ACC112 (cell line): ENCODE measurements around the gene REC8.

Experiments
- H2AFZ ChIP-seq: fragments of 200-600 bp; sonication (generic); one replicate; pipeline ENCODE4 v1.6.0; 2017; ENCODE audit warnings: antibody characterized with exemption, low read length; ENCODE audit not compliant: unreplicated experiment
- H3K27ac ChIP-seq: fragments of 200-600 bp; sonication (generic); 2 replicates; pipeline ENCODE4 v1.5.1; 2014; ENCODE audit warnings: low read depth, mild to moderate bottlenecking, antibody characterized with exemption, low read length, moderate library complexity
- H3K27me3 ChIP-seq: fragments of 200-600 bp; sonication (generic); 2 replicates; pipeline ENCODE4 v1.6.1; 2014; ENCODE audit warnings: mild to moderate bottlenecking, antibody characterized with exemption, low read length, moderate library complexity, mixed read lengths; ENCODE audit not compliant: insufficient read depth
- H3K36me3 ChIP-seq: fragments of 200-600 bp; sonication (generic); 2 replicates; pipeline ENCODE4 v1.6.1; 2016; ENCODE audit warnings: mild to moderate bottlenecking, antibody characterized with exemption, low read length, moderate library complexity, mixed read lengths; ENCODE audit not compliant: insufficient read depth
- H3K4me1 ChIP-seq: fragments of 200-600 bp; sonication (generic); one replicate; pipeline ENCODE4 v1.6.1; 2016; ENCODE audit warnings: low read length, mixed read lengths; ENCODE audit not compliant: insufficient read depth, unreplicated experiment, control insufficient read depth
- H3K4me3 ChIP-seq: fragments of 200-600 bp; sonication (generic); 2 replicates; pipeline ENCODE4 v1.5.1; 2014; ENCODE audit warnings: mild to moderate bottlenecking, low read depth, low read length
- H3K79me2 ChIP-seq: fragments of 200-600 bp; sonication (generic); one replicate; pipeline ENCODE4 v1.6.0; 2016; ENCODE audit warnings: low read length; ENCODE audit not compliant: control insufficient read depth, unreplicated experiment, insufficient read depth

Gene REC8

GRCh38 chr14:24160850-24161804 is 10.8 kb upstream of the REC8 start, which contains the start of gene IRF9:
TSS of gene IRF9 (plus strand) at chr14:24161265. CDS start at chr14:24162145, 880 bp downstream.
- Histone ChIP-seq H3K27ac (peak within 1 kb of the TSS; percentile 96), H3K4me1 (peaks cover 22% of the 10 kb centered on the region)

DNA sequence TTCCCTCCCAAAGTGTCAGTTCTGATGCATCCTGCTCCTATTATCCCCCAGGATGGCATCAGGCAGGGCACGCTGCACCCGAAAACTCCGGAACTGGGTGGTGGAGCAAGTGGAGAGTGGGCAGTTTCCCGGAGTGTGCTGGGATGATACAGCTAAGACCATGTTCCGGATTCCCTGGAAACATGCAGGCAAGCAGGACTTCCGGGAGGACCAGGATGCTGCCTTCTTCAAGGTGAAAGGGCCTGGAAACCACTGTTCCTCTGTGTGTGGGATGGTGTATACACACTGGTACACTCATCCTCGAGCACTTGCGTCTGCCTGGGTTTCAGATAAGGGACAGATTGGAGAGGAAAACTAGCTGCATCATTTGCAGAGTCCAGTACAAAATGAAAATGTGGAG is 9.8 kb upstream of the REC8 start:
- H3K27me3 ChIP-seq: no peaks in the 10 kb centered on the region
- H2AFZ ChIP-seq: no peak overlapping the region
- H3K27ac ChIP-seq: peak overlapping the region; percentile 96
- H3K4me1 ChIP-seq: peaks cover 22% of the 10 kb centered on the region
- H3K4me3 ChIP-seq: peak overlapping the region; percentile 91
- peaks cover 39% of the 10 kb centered on the region for H3K36me3 ChIP-seq
- H3K79me2 ChIP-seq: peaks cover 34% of the 10 kb centered on the region

More at GRCh38 chr14:24160850-24161804, 10.8 kb upstream of the REC8 start, which contains the start of gene IRF9:
- peaks cover 34% of the 10 kb centered on the region for H3K79me2 ChIP-seq
- H3K27me3 ChIP-seq: no peaks in the 10 kb centered on the region
- H2AFZ ChIP-seq: no peak within 1 kb of the TSS
- H3K36me3 ChIP-seq: peaks cover 33% of the 10 kb centered on the region
- peak within 1 kb of the TSS; percentile 91 for H3K4me3 ChIP-seq

- no peak overlapping the region for H2AFZ ChIP-seq
- H3K27ac ChIP-seq: no peak overlapping the region
- peaks cover 43% of the 10 kb centered on the region for H3K36me3 ChIP-seq
- no peak overlapping the region for H3K4me3 ChIP-seq
- H3K79me2 ChIP-seq: peaks cover 34% of the 10 kb centered on the region
- H3K4me1 ChIP-seq: peaks cover 22% of the 10 kb centered on the region
- H3K27me3 ChIP-seq: no peaks in the 10 kb centered on the region
These were observed 7.3 kb upstream of the REC8 start for GRCh38 chr14:24164518-24164991.

DNA sequence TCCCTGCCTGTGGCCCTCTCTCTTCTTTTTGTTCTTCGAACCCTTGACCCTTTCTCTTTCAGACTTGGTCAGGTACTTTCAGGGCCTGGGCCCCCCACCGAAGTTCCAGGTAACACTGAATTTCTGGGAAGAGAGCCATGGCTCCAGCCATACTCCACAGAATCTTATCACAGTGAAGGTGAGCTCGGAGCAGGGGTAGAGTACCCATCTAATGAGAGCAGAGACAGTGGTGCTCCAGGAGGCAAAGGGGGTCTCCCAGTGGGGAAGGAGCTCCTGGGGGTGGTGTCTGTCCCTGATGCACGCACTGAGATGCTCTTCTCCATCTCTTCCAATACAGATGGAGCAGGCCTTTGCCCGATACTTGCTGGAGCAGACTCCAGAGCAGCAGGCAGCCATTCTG is 6.1 kb upstream of the REC8 start:
- Histone ChIP-seq H3K79me2 (peaks cover 34% of the 10 kb centered on the region), H3K27ac (no peak overlapping the region), H3K27me3 (no peaks in the 10 kb centered on the region), H3K36me3 (peaks cover 48% of the 10 kb centered on the region), H3K4me3 (no peak overlapping the region), H3K4me1 (peaks cover 16% of the 10 kb centered on the region), H2AFZ (no peak overlapping the region)

DNA sequence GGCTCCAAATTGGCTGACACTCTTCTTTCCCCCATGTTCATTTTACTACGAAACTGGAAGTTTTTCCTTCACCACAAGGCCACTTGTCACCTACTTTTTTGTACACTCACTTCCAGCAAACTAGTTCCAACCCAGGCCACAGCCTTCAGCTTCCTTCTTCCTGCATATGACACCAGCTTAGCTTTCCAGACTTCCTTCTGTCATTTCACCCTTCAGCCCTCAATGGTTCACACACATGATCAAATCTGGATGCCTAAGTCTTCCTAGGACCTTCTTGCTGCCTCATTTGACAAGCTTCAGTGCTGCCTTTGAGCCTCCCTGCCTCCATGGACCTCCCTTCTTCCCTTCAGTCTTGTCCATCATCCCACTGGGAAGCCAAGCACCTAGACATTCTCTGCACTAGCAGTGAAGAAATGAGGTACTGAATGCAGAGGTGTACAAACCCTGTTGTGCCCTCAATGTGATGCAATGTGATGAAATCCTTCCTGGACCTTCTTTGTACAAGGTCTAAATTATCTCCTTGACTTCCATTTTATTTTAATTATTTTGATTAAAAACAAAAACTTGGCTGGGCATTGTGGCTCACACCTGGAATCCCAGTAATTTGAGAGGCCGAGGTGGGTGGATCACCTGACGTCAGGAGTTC is 4.3 kb upstream of the REC8 start:
- Histone ChIP-seq H3K4me3 (no peak overlapping the region), H3K4me1 (peaks cover 8% of the 10 kb centered on the region), H3K36me3 (peaks cover 53% of the 10 kb centered on the region), H2AFZ (no peak overlapping the region), H3K27me3 (no peaks in the 10 kb centered on the region), H3K27ac (no peak overlapping the region), H3K79me2 (peaks cover 19% of the 10 kb centered on the region)

DNA sequence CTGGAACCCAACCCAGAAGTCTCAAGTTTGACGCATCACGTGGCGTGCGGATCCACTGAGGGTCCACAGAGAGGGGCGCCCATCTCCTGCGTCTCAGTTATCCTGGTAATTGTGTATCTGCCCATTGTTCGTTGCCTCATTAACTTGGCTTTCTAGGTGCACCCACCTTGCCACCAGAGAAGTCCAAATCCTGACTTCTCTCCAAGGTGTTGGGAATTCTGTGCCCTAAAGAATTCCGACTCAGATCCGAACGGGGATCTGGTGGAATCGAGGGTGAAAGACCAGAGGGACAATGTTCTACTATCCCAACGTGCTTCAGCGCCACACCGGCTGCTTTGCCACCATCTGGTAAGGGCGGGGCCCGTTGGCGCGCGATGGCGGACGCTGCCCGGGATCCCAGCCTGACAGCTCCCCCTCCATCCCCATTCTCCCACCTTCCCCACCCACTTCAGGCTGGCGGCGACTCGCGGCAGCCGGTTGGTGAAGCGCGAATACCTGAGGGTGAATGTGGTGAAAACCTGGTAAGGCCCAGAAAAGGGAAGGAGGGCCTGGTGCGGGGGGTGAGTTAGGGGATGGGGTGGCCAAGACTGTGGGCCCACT is 481 bp downstream of the REC8 start:
- Histone ChIP-seq H3K4me1 (no peaks in the 10 kb centered on the region), H3K27me3 (no peaks in the 10 kb centered on the region), H3K79me2 (no peaks in the 10 kb centered on the region), H3K36me3 (peaks cover 36% of the 10 kb centered on the region), H2AFZ (no peak overlapping the region), H3K4me3 (no peak overlapping the region), H3K27ac (no peak overlapping the region)

DNA sequence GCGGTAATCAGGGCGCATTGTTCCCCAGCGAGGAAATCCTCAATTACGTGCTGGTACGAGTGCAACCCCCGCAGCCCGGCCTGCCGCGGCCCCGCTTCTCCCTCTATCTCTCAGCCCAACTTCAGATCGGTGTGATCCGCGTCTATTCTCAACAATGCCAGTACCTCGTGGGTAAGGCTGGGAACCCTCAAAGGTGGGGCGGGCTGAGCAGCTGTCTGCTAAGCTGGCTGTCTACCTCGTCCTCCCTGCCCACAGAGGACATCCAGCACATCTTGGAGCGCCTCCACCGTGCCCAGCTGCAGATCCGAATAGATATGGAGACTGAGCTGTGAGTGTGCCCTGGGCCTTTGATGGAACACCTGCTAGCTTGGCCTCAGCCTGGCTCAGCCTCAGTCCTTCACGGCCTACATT is 996 bp downstream of the REC8 start:
- Histone ChIP-seq H2AFZ (no peak overlapping the region), H3K4me3 (no peak overlapping the region), H3K4me1 (no peaks in the 10 kb centered on the region), H3K79me2 (no peaks in the 10 kb centered on the region), H3K27ac (no peak overlapping the region), H3K27me3 (no peaks in the 10 kb centered on the region), H3K36me3 (peaks cover 32% of the 10 kb centered on the region)

GRCh38 chr14:24176599-24176998 is 4.7 kb downstream of the REC8 start:
- H2AFZ ChIP-seq: no peak overlapping the region
- H3K27ac ChIP-seq: no peak overlapping the region
- H3K79me2 ChIP-seq: no peaks in the 10 kb centered on the region
- peaks cover 32% of the 10 kb centered on the region for H3K36me3 ChIP-seq
- no peaks in the 10 kb centered on the region for H3K27me3 ChIP-seq
- H3K4me3 ChIP-seq: no peak overlapping the region
- H3K4me1 ChIP-seq: no peaks in the 10 kb centered on the region

DNA sequence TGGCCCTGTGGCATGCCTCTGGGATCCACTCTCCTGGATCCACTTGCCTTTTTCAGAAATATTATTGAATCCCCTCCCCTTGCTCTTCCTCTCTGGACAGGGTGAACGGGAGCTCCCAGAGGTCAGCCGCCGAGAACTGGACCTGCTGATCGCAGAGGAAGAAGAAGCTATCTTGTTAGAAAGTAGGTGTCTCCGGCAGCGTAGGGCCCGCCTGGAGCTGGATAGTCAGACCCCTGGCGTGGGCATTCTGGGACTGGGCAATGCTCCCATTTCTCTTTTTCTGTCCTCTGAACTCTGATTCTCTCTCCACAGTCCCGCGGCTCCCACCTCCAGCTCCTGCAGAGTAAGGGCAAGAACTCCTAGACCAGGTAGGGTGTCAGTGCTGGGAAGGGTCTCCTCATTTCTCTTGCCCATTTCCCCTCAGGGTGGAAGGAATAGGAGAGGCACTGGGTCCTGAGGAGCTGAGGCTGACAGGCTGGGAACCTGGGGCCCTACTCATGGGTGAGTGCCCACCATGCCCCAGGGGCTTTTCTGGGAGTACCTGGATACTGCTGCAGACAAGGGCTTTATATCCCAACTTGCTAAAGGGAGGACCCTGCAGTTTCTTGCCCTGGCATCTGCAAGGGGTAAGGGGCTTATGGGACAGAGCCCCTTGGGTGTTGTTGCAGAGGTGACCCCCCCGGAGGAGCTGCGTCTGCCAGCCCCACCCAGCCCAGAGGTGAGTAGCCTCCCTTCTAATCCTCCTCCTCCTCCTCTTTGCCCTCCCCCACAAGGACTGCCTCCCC is 5.4 kb downstream of the REC8 start:
- Histone ChIP-seq H3K79me2 (no peaks in the 10 kb centered on the region), H3K36me3 (peaks cover 29% of the 10 kb centered on the region), H2AFZ (no peak overlapping the region), H3K4me3 (no peak overlapping the region), H3K4me1 (no peaks in the 10 kb centered on the region), H3K27ac (no peak overlapping the region), H3K27me3 (no peaks in the 10 kb centered on the region)

GRCh38 chr14:24177891-24178290 is 6.0 kb downstream of the REC8 start:
- H3K4me1 ChIP-seq: no peaks in the 10 kb centered on the region
- H3K36me3 ChIP-seq: peaks cover 25% of the 10 kb centered on the region
- no peaks in the 10 kb centered on the region for H3K27me3 ChIP-seq
- no peak overlapping the region for H3K27ac ChIP-seq
- no peak overlapping the region for H2AFZ ChIP-seq
- no peak overlapping the region for H3K4me3 ChIP-seq
- H3K79me2 ChIP-seq: no peaks in the 10 kb centered on the region
